C1 segment of cervical spinal cord (tissue), 14 donors: Measurements from ENCODE around the gene RNU1-2.
"Not testable (repeated sequence)": the region's sequence is repeated elsewhere in the genome, so short reads cannot be mapped to it uniquely, and the experiment has no call there.

Source experiments
- DNase-seq, 14 donors: peaks; one replicate each; lab custom pipeline; 2025; lab: John Stamatoyannopoulos, UW

Gene RNU1-2

DNA sequence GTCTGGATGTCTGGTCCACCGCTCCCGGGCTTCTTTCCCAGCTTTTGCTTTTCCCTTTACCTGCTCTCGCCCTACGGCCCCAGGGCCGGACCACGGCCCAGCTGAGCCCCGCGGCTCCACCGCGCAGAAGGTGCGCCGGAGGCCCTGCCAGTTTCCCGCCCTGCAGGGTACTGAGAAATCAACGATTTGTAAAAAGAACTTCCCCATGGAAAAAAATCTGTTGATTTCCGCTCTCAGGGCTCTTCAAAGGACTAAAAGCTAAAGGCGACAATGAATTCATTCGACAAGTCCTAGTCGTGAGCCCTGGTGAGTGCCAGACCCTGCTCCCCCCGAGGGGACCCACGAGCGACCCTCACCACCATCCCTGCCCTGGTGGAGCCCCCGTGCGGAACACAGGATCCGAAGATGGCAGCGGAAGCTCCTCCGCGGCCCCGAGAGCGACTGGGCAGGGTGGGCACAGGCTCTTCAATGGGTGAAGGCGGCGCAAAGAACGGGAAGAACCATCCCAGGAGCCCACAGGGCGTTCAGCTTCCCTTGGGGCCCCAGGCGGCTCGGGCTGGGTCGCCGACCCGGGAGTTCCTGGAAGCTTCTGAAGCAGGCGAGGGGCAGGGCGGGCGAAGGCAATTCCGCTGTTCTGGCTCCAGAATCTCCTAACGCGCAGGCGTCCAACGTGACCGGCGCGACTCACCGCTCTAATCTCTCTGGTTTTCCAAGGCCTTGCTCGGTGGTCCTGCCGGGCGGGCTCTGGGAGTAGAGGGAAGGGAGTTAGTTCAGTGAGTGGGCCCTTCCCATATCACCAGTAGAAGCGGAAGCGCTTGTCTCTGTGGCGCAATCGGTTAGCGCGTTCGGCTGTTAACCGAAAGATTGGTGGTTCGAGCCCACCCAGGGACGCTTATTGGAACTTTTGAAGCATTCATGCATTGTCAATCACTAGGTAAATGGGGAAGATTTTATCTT is 6.6 kb upstream of the RNU1-2 start:
- DNase-seq: peak; percentile 35 to 89 (median 76)

DNA sequence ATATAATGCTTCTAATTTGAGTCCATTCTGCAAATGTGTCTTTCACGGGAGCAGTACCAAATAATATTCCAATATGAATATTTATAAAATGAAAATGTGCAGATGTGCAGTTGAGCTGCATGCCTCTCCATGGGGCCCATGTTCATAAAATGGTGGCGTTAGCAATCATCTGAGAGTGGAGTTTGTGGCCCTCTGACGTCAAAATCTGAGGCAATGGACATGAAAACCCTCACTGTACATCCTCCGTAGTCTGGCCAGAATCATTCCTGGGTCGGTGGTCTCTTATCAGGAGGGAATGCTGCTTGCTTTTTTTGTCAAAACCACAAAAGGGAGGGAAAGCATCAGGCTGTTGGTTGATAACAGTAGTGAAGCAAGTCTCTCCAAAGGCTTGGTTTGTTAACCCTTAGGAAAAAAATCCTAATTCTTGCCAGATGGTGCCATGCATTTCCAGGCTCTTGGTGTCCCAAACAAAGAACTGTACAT is 5.2 kb upstream of the RNU1-2 start:
- DNase-seq: not testable (repeated sequence)

DNA sequence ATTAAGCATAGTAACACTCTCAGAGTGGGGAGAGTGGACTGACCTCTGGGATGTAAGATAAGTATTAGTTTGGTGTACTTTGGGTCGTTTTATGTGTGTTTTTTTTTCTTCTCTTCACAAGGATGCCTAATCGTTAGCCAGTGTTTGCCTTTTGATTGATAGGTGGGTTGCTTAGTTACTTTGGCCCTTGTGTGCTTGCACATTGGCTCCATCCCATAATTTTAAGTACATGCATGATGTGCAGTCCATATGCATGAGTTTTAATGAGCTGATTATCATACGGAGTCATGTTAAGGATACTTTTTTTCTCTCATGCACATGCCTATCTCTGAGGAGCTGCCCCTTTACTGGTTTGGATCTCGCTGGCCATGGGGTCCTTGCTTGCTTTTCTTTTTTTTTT is 4.7 kb upstream of the RNU1-2 start:
- DNase-seq: not testable (repeated sequence)

DNA sequence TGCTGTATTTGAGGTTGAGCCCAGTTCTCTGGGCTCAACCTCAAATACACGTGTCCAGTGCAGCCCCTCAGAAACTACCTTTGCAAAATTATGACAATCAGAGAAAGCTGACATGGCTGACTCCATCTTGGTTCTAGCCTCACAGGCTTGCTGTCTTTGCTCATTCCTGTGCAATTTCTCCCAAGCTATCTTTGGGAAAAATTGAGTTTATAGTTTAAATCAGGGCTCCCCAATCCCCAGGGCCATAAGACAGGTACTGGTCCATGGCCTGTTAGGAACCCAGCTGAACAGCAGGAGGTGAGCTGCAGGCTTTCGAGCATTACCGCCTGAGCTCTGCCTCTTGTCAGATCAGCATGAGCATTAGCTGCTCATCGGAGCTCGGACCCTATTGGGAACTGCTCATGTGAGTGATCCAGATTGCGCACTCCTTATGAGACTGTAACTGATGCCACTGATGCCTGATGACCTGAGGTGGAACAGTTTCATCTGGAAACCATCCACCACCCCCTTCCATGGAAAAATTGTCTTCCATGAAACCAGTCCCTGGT is 2.7 kb upstream of the RNU1-2 start:
- DNase-seq: not testable (repeated sequence)

DNA sequence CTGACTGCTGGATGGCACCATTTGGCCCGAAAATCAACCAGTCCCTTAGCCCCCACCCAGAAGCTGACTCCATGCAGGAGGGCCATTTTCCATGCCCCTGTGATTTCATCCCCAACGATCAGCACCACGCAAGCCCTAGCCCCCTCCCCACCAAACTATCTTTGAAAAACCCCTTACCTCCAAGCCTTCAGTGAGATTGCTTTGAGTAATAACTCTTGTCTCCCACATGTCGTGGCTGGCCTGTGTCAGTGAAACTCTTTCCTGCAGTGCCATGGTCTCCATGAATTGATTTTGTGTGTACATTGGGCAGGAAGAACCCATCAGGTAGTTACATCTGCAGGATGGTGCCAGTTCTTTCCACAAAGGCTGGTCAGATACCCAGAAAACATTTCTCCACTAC is 2.0 kb upstream of the RNU1-2 start:
- DNase-seq: not testable (repeated sequence)

DNA sequence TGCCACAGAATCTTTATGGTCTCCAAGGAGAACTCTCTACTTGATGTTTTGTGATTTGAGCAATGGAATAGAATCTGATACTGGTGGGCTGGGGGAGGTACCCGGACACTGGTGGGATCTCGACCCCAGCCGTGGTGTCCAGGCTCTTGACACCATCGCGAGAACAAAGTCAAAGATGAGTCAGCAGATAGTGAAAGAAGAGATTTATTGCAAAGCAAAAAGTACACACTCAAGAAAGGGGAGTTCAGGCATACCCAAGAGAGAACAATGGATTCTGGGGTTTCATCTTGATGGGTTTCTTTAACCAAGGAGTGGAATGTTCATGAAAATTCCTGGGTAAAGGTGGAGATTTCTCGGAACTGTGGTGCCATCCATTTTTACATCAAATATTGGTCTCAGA is 1.4 kb upstream of the RNU1-2 start:
- not testable (repeated sequence) for DNase-seq

DNA sequence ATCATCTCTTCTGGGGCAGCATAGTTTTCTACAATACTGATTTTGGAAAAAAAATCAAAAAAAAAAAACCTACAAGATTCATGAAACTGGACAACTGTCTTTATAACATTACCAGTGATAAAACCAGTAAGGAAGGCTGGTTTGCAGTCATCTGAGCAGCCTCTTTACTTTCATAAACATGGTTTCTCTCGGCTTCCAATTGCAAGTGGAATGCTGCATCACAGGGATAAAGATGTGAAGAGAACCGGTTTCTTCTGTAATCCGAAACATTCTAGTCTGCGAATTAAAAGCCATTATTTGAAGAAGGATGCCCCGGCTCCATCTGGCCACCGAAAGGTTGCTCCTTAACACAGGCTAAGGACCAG is 565 bp upstream of the RNU1-2 start:
- DNase-seq: not testable (repeated sequence)

DNA sequence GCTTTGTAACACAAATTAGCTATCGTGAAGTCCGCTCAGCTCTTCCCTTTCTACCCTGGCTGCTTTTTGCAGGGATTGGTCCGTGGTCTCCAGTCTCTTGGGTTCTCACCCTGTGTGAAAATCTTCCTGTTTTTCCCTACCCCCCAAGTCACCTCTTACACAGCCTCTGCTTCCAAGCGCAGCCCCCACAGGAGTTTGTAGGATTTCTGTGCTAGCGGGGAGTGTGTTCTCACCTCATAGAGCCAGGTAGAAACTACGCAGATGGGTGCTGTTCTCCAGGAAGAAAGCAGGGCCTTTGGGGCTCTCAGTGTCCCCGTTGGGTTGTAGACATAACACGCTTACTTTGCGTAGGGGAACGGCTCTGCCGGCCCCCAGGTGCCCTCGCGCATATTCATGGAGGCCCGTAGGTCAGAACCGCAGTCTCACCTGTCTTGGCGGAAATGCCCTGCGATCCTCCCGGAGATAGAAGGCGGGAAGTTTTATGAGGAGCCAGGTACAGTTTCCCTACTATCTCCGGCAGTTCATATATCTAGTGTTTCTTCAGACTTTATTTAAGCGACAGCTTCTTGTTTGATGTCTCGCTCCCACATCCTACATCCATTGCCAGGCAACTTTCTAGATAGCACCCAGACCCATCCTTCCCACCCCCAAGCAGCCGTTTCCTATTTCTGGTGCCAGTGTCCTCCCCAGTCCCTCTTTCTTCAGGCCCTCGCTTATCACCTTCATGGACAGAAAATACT is 706 bp downstream of the RNU1-2 start:
- peak in 11 of 14 donors; percentile 36 to 77 (median 51) for DNase-seq

DNA sequence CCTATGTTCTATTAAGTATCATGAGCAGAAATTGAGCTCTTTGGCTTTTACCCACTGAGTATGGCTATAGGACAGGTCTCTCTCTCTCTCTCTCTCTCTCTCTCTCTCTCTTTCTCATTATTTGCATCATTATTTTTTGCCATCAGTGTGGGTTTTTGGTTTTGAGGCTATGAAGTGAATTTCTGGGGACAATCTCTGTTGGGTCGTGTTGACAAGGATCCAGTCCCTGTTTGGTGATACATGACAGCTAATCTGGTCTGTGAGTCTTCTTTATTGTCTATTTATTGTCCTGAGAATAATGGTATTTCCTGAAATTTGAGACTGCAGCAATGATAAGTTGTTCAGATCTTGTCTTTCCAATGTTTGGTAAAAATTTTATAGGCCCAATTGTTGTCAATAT is 1.9 kb downstream of the RNU1-2 start:
- DNase-seq: not testable (repeated sequence)

DNA sequence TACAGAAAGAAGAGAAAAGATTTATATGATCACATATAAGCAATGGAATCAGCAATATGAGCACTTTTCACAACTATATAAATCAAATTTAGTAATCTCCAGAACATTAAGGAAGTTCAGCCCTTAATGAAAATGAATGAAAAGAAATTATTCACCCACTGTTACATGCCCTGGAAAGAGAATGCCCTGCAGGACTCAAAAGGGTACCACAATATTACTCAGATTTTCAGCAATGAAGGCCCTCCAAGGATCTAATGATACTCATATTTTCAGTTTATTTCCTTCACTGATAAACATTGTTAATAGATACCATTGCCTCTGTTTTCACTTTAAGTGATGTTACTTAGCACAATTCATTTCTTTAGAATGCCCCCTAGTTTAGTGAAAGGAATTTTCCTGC is 2.5 kb downstream of the RNU1-2 start:
- not testable (repeated sequence) for DNase-seq

DNA sequence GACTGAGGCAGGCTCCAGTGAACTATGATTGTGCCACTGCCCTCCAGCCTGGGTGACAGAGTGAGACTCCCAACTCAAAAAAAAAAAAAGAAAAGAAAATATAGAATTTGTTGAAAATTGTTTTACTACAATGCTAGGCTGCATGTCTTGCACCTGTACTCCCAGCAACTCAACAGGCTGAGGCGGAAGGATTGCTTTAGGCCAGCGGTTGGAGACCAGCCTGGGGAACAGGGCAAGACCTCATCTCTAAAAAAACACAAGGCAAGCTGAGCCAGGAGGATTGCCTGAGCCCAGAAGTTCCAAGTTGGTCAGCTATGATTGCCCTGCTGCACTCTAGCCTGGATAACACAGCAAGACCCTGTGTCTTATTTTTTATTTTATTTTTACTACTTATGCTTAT is 3.2 kb downstream of the RNU1-2 start:
- not testable (repeated sequence) for DNase-seq

DNA sequence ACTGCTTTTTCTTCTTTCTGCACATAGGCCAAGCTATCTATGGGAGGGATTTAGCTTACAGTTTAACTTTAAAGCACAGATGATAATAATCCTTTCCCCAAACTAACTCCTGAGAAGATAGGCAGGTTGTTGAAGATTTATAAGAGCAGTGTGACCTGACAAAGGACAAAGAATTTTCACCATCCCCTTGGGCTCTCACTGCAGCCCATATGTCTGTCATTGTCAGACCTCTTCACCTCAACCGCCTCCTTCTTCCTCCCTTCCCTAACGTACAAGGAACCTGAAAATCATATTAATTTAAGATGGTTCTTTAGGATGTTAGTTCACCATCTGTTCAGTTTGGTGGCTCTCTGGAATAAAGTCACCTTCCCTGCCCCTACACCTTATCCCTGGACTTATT is 5.0 kb downstream of the RNU1-2 start:
- no peak for DNase-seq

DNA sequence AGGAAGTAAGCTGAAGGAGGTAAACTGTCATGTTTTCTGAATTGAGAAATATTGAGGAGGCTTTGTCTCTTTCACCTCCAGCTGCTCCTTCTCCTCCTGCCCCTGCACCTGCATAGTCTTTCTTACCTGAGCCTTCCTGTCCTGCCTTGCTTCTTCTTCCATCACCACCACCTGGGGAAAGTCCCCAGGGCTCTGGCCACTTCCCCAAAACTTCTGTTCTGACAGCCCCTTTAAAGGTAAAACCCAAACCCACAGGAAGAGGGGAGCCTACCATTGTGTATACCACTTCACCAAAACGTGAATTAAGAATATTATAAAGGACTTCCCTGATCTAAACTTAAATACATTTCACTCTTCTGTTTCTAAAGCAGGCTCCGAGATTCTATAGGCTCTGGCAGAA is 5.6 kb downstream of the RNU1-2 start:
- not testable (repeated sequence) for DNase-seq

DNA sequence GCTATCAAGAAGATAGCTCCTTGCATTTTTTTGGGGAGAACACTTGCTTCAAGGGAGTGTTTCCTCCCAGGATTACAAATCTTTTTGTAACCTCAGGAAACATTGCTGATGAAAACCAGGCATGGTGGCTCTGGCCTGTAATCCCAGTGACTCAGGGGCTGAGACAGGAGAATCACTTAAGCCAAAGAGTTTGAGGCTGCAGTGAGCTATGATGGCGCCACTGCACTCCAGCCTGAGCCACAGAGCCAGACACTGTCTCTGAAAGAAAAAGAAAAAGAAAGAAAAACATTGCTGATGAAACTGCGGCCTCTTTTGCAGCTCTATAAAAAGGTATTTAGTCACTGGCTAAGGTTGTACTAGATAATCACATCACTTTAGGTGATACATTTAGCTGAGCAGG is 7.3 kb downstream of the RNU1-2 start:
- peak in 1 of 14 donors; percentile 37 for DNase-seq

DNA sequence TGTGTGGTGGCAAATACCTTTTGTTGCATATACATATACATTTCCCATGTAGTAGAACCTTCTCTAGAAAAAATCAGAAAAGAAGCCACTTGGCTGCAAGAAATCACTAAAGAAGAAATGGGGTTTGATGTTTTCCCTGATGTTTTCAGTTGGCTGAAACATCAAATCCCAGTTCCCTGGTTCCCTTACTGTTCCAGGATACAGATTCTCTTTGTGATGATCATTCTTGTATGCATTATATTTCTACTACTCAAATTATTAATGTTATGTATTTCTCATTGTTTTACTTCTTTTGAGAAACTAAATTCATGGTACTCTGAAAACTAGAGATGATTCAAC is 7.6 kb downstream of the RNU1-2 start:
- DNase-seq: peak in 1 of 14 donors; percentile 34

DNA sequence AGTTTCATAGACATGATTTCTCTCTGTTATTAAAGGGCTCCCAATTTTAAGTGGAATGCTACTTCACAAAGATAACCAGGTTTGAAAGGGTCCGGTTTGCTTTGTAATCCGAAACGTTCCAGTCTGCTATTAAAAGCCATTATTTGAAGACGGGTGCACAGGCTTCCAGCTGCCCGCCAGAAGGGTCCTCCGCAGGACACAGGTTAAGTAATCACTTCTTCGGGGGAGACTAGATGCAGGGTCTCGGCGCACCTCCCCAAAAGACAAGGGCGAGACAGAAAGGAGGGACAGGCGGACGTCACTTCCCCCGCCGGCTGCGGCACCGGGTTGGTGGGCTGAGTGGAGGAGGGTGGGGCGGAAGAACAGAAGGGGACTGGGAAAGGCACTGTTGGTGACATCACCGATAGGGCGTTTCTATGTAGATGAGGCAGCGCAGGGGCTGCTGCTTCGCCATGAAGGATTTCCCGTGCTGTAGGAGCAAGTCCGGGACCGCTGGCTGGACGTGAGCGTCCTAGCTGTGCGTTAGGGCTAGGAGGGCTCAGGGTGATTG is 8.9 kb downstream of the RNU1-2 start:
- DNase-seq: peak; percentile 97 to 100 (median 100)

DNA sequence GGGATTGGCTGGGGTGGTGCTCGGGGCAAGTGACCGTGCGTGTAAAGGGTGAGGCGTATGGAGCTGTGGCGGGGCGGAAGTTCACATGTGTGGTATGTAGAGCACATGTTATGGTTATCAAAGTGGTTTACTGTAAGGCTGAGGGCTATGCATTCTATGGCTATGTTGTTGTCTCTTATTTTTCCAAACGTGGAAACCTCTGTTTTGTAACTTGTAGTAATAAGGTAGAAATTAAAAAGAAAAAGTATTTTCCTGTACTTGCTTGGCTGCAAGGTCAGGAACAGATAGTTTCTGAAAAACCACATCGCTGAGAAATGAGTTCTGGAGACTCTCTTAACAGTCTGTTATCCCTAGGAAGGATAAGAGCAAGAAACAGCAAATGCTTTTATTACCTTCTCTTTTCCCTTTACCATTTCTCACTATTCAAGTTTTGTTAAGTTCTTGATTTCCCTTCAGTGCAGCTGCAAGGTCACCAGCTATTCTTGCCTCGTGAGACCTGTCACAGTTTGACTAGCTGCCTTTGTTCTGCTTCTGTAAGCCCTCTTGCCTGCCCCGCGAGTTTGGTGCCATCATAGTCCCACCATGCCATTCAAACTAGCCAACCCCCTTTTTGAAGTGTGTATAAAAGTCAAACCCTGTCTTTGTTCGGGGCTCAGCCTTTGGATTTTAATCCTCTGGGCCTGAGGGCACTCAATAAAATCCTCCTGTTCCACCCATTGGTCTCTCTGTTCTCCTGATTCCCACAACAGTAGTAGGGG is 9.5 kb downstream of the RNU1-2 start:
- DNase-seq: peak in 10 of 14 donors; percentile 33 to 100 (median 52)

DNA sequence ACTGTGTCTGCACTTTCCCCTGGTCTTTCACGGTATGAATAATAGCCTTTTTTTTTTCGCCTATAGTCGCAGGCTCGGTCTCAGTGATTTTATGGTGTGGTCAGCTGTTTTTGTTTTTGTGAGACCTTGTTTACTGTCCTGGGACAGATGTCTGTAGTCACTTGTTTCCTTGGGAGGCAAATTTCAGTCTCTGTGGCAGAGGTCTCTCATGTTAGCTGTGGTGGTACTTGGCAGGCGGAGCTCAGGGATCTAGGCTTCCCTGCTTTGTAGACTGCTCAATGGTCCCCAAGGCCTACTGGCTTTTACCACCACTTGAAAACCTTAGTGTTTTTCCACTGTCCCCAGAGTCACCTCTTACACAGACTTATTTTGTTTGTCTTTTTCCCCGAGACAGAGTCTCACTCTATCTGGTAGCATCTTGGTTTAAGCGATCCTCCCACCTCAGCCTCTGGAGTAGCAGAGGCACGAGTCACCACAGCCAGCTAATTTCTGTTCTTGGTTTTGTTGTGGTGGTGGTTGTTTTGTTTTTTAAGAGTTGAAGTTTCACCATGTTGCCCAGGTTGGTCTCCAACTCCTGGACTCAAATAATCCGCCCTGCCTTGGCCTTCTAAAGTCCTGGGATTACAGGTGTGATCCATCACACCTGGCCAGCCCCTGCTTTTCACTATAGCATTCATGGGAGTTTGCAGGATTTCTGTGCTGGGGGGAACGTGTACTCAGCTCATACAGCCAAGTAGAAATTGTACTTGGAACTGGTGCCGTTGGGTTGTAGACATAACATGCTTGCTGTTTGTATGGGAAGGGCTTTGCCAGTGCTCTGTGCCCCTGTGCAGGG is 10.3 kb downstream of the RNU1-2 start:
- no peak for DNase-seq

DNA sequence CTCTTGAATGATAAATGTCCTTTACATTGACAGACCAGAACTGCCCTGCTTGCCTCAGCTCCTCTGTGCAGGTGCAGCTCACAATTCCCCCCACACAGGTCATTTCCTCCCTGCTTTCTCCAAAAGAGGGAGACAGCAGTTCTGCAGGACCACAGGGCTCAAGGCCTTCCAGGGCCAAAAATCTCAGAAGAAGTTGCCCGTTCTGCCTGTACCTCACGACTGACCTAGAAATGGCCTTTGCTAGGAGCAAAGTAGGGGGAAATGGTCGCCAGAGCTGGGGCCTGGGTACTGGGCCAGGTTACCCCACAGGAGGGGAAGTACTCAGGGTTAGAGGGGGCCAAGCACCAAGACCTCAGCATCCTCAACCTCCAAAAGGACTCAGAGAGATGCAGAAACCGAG is 11.1 kb downstream of the RNU1-2 start:
- no peak for DNase-seq
